GM12801 (cell line): ENCODE results near the gene OAS2.

Source experiments
- TF ChIP-seq, protein P1 (sequence below): IDR thresholded peaks from one replicate; pipeline ENCODE4 v1.5.1; 2011; ENCODE audit warnings: control low read depth; ENCODE audit not compliant: insufficient read length; ENCODE audit errors: extremely low read depth

OAS2 gene

DNA sequence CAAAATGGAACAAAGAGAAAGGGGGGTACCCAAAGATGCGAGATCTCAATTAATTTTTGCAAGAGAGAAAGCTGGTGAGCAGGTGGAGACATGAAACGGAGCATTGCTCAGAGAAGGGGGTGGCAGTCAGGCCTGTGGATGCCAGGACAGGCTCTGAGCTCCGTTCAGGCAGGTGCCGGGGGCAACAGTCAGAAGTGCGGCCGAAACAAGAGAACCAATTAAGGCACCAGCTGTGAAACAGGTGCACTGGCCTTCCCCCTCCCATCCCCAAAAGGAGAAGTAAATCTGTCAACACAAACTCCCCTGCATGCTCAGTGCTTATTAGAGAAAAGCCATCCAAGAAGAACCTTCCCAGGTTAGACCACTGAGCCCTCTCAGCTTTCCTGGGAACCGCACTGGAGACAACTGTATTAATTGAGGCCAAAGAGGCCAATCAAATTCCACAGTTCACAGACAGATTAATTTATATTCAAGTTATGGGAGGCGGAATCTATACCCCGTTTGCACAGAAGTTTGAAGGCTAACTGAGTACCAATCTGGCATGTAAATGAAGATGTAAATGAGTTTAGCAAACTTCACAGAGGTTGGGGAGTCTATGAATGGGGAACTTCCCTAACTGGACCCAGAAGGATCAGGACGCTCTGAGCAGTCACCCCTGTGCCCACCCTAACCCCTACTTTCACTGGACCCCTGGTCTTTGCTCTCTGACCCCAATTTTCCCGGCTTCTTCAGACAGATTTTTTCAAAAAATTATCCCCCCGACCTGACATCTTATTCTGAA, 20.9 kb downstream of the OAS2 start:
- TF ChIP-seq, protein P1, sequence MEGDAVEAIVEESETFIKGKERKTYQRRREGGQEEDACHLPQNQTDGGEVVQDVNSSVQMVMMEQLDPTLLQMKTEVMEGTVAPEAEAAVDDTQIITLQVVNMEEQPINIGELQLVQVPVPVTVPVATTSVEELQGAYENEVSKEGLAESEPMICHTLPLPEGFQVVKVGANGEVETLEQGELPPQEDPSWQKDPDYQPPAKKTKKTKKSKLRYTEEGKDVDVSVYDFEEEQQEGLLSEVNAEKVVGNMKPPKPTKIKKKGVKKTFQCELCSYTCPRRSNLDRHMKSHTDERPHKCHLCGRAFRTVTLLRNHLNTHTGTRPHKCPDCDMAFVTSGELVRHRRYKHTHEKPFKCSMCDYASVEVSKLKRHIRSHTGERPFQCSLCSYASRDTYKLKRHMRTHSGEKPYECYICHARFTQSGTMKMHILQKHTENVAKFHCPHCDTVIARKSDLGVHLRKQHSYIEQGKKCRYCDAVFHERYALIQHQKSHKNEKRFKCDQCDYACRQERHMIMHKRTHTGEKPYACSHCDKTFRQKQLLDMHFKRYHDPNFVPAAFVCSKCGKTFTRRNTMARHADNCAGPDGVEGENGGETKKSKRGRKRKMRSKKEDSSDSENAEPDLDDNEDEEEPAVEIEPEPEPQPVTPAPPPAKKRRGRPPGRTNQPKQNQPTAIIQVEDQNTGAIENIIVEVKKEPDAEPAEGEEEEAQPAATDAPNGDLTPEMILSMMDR = no peak

DNA sequence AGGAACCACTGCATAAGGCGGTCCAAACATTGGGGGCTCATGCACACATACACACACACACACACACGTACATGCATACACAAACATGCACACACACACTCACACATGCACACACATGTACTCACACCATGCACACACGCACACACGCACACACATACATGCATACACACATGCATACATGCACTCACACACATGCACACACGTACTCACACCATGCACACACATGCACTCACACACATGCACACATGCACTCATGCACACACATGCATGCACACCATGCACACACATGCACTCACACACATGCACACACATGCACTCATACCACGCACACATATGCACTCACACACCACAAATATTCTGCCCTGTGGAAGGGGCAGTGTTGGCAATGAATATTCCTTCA, 22.1 kb downstream of the OAS2 start:
- TF ChIP-seq, protein P1 = no peak

DNA sequence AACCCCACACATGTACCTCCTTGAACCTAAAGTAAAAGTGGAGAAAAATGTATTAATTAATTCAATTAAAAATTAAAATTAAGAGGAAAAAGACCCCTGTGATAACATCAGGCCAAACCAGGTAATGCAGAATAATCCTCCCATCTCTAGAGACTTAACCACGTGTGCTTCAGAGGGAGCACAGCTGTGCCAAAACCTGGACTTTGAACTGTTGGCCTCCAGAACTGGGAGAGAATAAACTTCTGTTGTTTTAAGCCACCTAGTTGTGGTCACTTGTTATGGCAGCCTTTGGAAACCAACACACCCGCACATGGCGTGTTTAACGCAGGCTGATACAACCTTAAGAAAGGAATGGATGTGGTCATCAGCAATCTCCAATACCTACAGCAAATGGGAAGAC, 23.8 kb downstream of the OAS2 start:
- TF ChIP-seq, protein P1 = no peak

DNA sequence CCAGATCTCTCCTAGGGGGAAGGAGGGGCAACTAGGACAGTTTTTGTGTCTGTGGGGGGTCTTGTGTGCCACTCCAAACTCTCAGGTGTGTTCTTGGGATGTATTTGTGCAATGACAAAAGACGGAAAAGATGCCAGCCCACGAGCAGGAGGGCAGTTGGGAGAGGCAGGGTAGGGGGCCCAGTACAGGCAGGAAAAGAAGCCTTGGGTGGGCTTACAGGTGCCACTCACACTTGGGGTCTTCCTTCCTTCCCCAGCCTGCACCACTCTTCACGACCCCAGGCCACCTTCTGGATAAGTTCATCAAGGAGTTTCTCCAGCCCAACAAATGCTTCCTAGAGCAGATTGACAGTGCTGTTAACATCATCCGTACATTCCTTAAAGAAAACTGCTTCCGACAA, 24.4 kb downstream of the OAS2 start:
- TF ChIP-seq, protein P1 = no peak

DNA sequence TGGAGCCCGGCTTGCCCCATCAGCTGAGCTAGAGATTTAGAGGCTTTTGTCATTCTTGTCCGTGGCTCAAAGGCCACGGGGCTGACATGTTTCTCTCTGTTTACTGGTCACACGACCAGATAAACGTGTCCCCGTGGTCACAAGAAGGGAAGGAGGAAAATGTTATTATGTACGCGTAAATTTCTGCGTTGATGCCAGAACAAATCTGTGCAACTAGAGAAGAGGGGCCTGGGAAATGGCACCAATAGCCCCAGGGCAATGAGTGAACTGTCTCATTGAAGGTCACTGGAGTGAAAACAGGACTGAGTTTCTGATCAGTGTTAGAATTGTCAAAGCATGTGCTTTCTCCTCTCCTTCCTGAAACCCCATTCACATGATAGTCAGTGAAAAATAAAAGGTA, 25.3 kb downstream of the OAS2 start:
- TF ChIP-seq, protein P1 = no peak

DNA sequence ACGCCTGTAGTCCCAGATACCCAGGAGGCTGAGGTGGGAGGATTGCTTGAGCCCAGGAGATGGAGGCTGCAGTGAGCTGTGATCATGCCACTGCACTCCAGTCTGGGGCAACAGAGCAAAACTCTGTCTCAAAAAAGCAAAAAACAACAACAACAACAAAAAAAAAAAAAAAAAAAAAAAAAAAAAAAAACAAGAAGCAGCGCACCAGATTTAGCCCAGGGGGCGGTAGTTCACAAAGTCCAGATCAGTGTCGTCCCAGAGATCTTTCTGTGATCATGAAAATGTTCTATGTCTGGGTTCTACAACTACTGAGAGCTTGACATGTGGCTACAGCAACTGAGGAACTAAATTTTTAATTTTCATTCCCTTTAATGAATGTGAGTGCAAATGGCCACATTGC, 27.4 kb downstream of the OAS2 start:
- TF ChIP-seq, protein P1 = no peak

DNA sequence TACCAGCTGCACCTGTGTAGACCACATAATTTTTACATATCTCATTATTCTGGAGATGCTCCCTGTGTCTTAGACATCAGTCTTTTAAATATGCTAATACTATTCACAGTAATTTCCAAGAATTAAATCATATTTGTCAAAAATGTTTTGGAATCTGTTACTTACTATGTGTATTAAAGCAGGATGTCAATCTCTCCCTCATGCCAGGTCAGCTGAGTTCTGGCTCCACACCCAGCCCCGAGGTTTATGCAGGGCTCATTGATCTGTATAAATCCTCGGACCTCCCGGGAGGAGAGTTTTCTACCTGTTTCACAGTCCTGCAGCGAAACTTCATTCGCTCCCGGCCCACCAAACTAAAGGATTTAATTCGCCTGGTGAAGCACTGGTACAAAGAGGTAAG, 27.9 kb downstream of the OAS2 start:
- TF ChIP-seq, protein P1 = no peak
